GM21423 (cell line): ENCODE results near the gene ZSWIM9.

Experiments used
- ATAC-seq: cut with Tn5 transposase; IDR thresholded peaks from one replicate; pipeline ENCODE4 v1.9.1; 2021; ENCODE audit warnings: mild to moderate bottlenecking, moderate library complexity; ENCODE audit not compliant: unreplicated experiment

ZSWIM9 gene

GRCh38 chr19:48174445-48175030, 4.1 kb downstream of the ZSWIM9 start:
- ATAC-seq = no peak

- ATAC-seq = no peak
These were observed 5.1 kb downstream of the ZSWIM9 start for GRCh38 chr19:48175578-48175977.

GRCh38 chr19:48176226-48176625, 5.7 kb downstream of the ZSWIM9 start:
- ATAC-seq = no peak

DNA sequence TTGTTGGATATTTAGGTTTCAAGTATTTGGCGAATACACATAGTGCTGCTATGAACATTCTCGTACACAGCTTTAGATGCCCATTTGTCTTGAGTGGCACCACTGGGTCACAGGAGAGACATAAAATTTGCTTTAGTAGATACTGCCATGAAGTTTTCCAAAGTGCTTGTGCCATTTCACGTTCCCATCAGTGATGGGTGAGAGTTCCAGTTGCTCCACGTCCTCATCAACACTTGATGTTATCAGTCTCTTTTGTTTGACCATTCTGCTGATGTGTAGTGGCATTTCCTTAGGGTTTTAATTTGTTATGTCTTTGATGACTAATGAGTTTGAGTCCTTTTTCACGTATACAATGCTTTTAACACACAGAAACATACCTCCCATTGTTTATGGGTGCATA, 11.0 kb downstream of the ZSWIM9 start:
- no peak for ATAC-seq

- ATAC-seq = no peak
These were observed 12.0 kb downstream of the ZSWIM9 start for GRCh38 chr19:48182434-48182833.

DNA sequence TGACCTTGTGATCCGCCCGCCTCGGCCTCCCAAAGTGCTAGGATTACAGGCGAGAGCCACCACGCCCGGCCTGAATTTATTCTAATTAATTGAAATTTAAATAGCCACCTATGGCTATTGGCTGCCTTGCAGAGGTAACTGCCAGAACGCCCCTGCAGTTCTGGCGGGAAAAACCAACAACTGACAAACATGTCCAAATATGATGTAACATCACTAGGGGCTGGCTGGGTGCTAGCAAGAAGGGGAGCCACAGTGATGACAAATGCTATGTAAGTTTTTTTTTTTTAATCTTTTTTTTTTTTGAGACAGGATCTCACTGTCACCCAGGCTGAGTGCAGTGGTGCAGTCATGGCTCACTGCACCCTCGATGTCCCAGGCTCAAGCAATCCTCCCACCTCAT, 12.9 kb downstream of the ZSWIM9 start:
- ATAC-seq = no peak

DNA sequence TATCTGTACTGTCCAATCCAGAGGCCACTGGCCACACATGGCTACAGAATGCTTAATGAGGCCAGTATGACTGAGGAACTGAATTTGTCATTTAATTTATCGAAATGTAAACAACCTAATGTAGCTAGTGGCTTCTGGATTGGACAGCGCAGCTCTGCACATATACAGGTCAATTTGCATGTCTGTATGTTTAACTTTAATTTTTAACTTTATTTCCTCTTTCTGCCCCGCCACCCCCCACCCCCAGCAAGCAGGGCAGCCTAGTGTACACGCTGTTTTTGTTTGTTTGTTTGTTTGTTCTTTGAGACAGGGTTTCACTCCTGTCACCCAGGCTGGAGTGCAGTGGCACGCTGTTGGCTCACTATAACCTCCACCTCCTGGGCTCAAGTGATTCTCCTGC, 15.5 kb downstream of the ZSWIM9 start:
- peak; percentile 25 for ATAC-seq

GRCh38 chr19:48186541-48186991, 16.1 kb downstream of the ZSWIM9 start:
- ATAC-seq = peak; percentile 59

DNA sequence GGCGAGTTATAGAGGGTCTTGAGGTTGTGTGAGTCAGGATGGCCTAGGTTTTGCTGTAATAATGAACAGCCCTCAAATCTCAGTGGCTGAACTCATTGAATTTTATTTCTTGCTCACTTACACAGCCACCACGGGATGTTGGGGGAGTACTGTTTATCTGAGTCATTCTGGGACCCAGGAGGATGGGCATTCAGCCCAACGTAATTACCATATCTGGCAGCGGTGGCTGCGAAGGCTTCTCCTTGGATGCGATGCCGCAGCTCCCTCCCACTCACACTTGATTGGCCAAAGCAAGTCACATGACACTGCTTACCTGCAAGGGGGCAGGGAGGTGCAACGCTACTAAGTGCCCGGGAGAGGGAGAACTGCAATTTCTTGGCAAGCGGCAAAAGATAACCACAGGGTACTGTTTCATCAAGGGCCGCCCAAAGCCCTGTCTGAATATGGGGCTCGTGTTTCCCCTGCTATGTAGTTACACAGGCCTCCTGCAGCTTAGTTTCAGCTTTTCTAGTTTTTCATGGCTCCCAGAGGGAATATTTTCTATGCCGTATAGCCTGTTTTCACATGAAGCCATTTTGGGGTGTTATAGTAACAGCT, 19.9 kb downstream of the ZSWIM9 start:
- no peak for ATAC-seq

GRCh38 chr19:48190885-48191284, 20.4 kb downstream of the ZSWIM9 start:
- ATAC-seq = no peak

- ATAC-seq = no peak
These were observed 22.3 kb downstream of the ZSWIM9 start for GRCh38 chr19:48192750-48193149.

GRCh38 chr19:48194041-48194843, 23.8 kb downstream of the ZSWIM9 start:
- ATAC-seq = no peak

DNA sequence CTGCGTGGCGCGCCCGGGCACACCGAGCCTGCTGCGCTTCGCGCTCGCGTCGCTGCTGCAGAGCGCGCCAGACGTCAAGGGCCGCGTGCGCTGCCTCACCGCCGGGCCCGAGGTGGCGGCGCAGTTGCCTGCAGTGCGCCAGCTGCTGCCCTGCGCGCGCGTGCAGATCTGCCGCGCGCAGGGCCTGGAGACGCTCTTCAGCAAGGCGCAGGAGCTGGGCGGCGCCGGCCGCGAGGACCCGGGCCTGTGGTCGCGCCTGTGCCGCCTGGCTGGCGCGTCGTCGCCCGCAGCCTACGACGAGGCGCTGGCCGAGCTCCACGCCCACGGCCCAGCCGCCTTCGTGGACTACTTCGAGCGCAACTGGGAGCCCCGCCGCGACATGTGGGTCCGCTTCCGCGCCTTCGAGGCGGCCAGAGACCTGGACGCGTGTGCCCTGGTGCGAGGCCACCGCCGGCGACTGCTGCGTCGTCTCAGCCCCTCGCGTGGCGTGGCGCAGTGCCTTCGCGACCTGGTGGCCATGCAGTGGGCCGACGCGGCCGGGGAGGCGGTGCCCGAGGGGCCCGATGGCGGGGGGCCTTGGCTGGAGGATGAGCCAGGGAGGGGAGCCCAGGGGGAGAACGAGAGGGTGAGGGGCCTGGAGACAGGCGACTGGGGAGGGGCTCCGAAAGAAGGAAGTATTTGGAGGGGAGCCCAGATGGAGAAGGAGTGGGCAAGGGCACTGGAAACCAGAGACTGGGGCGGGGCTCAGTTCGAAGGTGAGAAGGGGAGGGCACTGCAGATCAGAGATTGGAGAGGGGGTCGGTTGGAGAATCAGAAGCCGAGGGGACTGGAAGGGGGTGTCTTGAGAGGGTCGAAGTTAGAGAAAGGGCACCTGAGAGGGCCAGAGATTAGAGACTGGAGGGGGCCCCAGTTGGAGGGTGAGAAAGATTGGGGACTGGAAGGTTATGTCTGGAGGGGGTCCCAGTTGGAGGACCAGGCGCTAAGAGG, 24.7 kb downstream of the ZSWIM9 start:
- ATAC-seq = no peak

GRCh38 chr19:48196321-48196763, 25.9 kb downstream of the ZSWIM9 start:
- ATAC-seq = no peak

DNA sequence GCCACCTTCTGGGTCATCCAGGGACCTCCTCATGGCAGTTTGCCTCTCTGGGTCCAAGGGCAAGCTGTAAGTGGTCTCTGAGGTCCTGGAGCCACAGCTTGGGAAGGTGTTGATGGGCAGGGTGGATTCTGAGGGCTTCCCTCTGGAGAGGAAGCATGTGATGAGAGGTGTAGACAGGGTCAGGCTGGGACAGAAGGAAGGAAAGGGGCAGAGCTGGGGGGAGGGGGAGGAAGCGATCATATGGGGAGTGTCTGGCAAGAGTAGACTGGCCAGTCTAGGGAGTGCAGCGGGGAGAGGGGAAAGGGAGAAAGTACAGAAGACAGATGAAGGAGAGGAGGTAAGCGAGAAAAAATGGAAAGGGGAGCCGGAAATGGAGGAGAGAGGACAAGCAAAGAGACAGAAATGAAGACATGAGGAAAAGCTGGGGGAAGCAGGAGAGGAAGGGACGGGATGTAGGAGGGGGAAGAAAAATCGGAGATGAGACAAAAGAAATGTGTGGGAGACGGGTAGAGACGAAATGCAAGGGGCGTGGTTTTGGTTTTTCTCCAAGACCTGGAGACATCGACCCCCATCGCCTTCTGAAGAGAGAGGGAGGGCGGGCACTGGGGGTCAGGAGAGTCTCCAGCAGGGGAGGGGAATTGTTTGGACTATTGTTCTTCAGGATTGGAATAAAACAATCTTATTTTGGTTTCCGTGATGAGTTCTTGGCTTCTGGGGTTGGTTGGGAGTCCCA, 26.6 kb downstream of the ZSWIM9 start:
- no peak for ATAC-seq

GRCh38 chr19:48203222-48203793, 32.8 kb downstream of the ZSWIM9 start:
- no peak for ATAC-seq

DNA sequence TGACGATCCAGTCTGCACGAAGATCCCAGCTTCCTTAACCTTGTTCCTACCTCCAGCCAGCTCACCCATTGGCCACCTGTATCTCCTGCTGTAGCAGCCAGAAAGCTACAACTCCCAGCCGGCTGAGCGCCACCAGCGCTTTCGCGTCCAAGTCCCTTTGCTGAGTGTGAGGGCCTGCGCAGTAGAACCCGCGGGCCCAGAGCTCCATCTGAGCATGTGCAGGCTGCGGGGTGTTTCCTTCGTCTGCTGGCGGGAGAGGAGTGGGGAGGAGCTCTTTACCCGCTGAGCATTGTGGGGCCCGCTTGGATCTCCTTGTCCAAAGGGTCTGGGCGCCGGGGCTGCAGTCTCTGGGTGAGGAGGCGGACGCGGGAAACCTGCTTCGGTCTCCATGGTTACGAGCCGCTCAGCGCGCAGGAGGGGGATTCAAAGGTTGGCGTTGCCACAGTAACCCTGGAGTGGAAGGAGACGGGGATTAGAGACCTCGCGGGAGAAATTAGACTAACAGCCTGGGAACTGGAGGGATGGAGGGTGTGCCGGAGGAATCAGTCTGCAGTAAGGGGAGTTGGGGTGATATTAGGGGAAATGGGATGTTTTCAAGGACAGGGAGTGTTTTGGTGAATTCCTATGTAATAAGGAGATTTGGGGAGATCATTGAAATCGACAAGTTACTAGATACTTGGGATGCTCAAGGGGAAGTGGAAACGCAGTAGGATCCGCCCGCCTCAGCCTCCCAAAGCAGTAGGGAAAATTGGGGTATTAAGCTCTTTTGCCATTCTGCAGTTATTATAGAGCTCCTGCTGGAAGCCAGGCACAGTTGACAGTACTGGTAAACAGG, 33.5 kb downstream of the ZSWIM9 start:
- peak; percentile 89 for ATAC-seq

DNA sequence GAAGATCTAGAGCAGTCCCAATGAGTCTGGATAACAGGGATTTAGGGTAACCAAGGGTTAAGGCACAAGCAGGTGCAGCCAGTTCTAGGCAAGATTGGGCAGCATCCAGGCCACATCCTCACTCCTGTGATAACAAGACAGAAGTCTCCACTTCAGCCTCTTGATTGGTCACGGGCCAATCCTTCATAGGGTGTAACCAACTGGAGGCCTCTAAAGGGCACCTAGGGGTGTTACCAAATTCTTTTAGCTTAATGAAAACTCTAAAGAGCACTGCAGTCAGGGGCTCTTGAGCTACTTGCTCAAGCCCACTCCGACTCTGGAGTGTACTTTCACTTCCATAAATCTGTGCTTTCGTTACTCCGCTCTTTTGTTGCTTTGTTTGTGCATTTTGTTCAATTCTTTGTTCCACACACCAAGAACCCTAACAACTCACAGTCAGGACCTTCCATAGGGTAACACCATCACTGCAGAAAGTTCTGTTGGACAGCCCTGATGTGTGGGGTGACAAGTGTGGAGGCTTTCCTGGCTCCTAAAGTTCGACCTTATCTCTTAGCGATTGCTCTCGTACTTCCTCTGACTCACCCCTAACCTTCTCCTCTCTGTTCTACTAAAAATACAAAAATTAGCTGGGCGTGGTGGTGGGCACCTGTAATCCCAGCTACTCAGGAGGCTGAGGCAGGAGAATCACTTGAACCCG, 36.1 kb downstream of the ZSWIM9 start:
- no peak for ATAC-seq
